GM19043 (cell line): ENCODE data around the gene TTC39C.
"Not testable (repeated sequence)": the region's sequence is repeated elsewhere in the genome, so short reads cannot be mapped to it uniquely, and the experiment has no call there.

Source experiments
- ATAC-seq: cut with Tn5 transposase; IDR thresholded peaks from one replicate; pipeline ENCODE4 v1.9.1; 2021; ENCODE audit warnings: low read depth; ENCODE audit not compliant: unreplicated experiment

Gene TTC39C

GRCh38 chr18:24048261-24048660 lies 33.7 kb downstream of the TTC39C start:
- no peak for ATAC-seq

DNA sequence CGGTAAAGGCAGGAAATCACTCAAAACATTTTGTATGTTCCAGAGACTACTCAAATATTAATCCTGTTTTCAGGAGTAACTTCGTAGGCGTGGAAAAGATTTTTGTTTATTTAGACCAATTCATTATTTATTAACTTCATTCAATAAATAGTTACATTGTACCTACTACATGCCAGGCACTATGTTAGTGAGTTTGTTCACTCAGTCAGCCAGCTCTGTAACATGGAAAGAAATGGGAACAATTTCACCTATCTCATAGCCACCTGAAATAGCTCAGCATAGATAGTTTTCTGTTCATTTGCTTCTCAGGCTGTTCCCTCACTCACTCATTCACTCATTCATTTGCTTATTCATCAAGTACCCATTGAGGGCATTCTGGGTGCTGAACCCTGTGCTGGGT lies 34.6 kb downstream of the TTC39C start:
- ATAC-seq: no peak

DNA sequence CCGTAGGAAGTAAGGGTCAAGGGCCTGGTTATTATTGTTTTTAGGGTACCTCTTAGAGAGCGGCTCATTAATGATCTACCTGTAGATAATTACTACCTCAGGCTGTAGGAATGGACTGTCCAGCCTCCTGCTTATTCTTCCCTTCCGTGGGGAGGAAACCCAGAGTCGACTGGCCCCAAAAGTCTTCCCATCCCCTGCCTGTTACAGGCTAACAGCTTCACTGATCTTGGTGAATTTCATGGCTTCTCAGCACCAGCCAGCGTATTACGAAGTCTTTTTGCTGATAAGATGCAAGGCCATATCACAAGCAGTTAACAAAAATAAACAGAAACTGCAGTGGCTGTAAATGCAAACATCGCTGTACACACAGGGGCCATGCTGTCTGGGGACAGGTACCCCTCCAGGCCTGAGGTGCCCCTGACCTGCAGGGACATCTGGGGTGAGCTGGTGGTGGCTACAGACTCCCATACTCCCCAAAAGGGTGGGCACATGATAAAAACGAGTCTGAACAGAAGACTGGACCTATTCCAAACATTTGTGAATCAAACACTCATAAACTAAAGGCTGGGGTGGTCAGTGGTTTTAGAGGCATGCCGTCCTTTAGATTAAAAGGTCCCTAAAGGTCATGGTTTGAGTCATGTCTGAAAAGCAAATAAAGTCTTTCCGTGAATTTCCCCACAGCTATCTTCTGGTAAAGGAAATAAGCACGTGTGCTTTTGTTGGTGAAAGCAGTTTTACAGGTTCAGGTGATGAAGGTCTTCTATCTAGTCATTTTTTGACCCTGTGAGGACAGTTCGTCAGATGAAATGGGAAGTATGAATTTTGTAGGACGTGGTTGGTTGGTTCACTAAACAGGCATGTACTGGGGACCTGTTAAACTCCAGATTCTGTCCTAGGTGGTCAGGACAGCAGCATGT lies 36.7 kb downstream of the TTC39C start:
- no peak for ATAC-seq

DNA sequence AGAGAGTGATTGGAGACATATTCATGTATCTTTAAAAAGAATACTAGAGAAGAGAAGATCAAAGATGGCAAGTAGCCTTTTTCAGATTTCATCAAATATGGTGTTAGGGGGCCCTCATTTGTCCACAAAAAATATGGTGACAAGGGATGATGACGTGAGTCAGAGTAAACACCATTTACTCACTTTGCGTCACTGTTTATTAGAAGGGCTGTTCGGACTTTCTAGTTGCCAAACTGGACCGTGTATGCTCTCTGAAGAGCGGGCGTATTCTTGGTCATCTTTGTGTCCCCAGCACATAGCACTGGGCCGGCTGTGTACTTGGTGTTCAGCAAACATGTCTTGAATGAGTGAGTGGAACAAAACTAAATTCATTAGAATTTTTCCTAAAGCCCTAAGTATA lies 37.5 kb downstream of the TTC39C start:
- no peak for ATAC-seq

DNA sequence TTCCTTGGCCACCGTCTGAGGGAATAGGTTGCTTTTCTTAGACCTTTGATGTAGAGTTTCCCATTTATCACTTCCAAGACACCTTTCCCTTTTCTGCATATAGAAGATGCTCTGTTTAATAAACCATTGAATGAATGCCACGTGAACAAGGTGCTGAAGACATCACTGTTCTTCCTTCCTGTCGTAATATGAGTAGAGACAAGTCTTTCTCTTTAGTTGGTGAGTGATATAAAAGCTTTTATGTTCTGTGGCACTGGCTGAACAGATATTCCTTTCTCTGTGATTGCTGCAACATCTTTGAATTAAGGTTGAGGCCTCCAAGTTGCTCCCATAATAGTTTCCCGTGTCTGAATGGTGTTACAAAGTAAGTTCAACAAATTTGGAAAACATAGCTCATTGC lies 38.7 kb downstream of the TTC39C start:
- ATAC-seq: no peak

GRCh38 chr18:24054130-24054529 lies 39.6 kb downstream of the TTC39C start:
- no peak for ATAC-seq

DNA sequence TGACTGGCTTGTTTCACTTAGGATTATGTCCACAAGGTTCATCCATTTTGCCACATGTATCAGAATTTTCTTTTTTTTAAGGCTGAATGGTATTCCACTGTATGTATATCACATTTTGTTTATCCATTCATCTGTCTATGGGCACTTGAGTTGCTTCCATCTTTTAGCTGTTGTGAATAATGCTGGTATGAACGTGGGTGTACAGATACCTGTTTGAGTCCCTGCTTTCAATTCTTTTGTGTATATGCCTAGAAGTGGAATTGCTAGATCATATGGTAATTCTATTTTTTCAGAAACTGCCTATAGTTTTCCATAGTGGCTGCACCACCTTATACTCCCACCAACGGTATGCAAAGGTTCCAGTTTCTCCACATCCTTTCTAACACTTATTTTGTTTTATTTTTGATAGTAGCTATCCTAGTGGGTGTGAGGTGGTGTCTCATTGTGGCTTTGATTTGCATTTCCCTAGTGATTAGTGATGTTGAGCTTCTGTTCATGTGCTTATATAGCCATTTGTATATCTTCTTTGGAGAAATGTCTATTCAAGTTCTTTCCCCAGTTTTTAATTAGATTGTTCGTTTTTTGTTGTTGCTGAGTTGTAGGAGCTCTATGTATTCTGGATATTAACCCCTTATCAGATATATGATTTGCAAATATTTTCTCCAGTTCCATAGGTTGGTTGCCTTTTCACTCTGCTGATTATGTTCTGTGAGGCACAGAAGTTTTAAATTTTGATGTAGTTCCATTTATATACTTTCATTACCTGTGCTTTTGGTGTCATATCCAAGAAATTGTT lies 40.7 kb downstream of the TTC39C start:
- no peak for ATAC-seq

- ATAC-seq: no peak
Observed at GRCh38 chr18:24055878-24056277, 41.3 kb downstream of the TTC39C start.

- ATAC-seq: no peak
Observed at GRCh38 chr18:24056506-24056905, 42.0 kb downstream of the TTC39C start.

GRCh38 chr18:24057804-24058203 lies 43.2 kb downstream of the TTC39C start:
- no peak for ATAC-seq

- ATAC-seq: not testable (repeated sequence)
Observed at GRCh38 chr18:24059385-24059784, 44.8 kb downstream of the TTC39C start.

DNA sequence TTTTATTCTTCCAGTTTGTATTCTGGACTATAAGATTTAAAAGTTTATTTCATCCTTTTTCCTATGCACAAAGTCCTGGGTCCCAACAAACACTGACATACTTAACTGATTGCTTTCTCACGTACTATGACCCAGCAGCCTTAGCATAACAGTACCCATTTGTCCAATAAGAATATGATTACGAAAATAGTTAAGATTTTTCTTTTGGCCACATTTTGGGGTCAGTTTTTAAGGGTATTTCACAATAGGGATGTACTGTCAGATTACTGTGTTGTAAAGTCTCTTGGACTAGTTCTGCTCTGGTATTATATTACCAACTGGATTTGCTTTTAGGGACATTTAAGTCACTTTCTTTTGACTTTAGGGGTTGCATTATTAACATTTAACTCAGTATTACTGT lies 46.1 kb downstream of the TTC39C start:
- ATAC-seq: no peak

GRCh38 chr18:24063121-24063731 lies 48.7 kb downstream of the TTC39C start:
- ATAC-seq: no peak

- ATAC-seq: no peak
Observed at GRCh38 chr18:24064391-24065100, 50.0 kb downstream of the TTC39C start.

DNA sequence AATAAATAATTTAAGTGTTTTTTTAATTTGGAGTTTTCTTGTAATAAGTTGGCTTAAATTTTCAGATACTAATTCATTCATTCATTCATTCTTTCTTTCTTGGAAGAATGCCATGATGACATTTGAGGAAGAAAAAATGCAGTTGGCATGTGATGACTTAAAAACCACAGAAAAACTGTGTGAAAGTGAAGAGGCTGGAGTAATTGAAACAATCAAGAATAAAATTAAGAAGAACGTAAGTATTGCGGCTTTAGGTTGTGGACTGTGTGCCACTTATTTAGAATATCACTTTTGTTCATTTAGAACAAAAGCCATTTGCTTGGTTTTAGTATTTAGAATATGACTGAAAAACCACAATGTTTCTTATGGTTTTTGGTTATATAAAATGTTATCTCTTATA lies 51.4 kb downstream of the TTC39C start:
- no peak for ATAC-seq

GRCh38 chr18:24068945-24069693 lies 54.6 kb downstream of the TTC39C start:
- ATAC-seq: no peak

- ATAC-seq: no peak
Observed at GRCh38 chr18:24071029-24071428, 56.5 kb downstream of the TTC39C start.

DNA sequence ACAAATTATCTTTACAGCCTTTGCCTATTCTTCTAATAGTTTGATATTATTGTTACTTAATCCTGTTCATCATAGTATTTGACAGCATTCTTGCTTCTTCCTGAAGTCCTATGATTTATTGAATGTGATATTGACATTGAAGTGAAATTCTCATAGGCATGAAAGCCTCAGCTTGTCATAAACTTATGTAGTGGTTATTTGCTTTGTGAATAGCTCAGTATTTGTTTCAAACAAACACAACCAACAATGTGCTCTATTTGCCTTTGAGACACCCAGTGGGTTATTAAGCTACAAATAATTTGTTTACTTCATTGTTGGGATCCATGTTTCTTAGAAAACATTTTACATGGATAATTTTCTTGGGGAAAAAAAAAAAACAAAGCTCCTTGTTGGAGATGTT lies 57.2 kb downstream of the TTC39C start:
- no peak for ATAC-seq

- ATAC-seq: no peak
Observed at GRCh38 chr18:24072743-24073142, 58.2 kb downstream of the TTC39C start.

DNA sequence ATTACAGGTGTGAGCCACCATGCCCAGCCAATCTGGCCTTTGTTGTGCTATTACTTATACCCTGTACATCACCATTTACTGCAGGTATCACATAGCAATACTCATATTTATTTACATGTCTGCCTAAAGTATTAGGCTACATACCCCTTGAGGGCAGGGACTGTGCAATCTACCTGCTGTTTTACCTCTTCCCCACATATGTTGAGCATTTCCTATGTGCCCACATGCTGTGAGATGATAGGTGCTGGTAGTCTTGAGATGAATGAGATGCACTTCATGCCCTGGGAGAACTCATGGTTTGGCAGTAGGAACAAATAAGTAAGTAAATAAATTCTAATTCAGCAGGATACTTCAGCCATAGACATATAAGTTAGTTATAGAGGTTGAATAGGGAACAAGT lies 59.2 kb downstream of the TTC39C start:
- ATAC-seq: no peak
